Lower lobe of right lung (tissue), 2 donors: ENCODE results near the gene SYT5. TPM values are rescaled to one million over a fixed set of nuclear protein-coding genes. Genes with fewer than 3 reads are reported as not detected.
A peak's percentile ranks its signal among the peaks of the same experiment; 100 is the strongest.
"Not testable (repeated sequence)": the region's sequence is repeated elsewhere in the genome, so short reads cannot be mapped to it uniquely, and the experiment has no call there.

Experiments used
- ATAC-seq, 2 donors: fragments of 200-7000 bp; cut with Tn5 transposase; one replicate each; pipeline ENCODE4 v1.9.1; 2020 to 2022; ENCODE audit warnings: mild to moderate bottlenecking in 2 of 2, moderate library complexity in 2 of 2
- DNase-seq: peaks from one replicate; pipeline ENCODE4 v3.0.0-alpha.2; 2020
- H3K27ac ChIP-seq: fragments of 200-600 bp; one replicate; pipeline ENCODE4 v1.8.0; 2022
- H3K27me3 ChIP-seq: fragments of 200-600 bp; one replicate; pipeline ENCODE4 v1.8.0; 2022; ENCODE audit warnings: low read depth
- H3K36me3 ChIP-seq: fragments of 200-600 bp; one replicate; pipeline ENCODE4 v1.8.0; 2022; ENCODE audit warnings: mild to moderate bottlenecking
- H3K4me1 ChIP-seq: fragments of 200-600 bp; one replicate; pipeline ENCODE4 v1.8.0; 2022
- H3K4me3 ChIP-seq: fragments of 200-600 bp; one replicate; pipeline ENCODE4 v1.8.0; 2022; ENCODE audit warnings: mild to moderate bottlenecking
- H3K9me3 ChIP-seq: fragments of 200-600 bp; one replicate; pipeline ENCODE4 v1.8.0; 2022
- CTCF ChIP-seq: fragments of 200-600 bp; IDR thresholded peaks from one replicate; pipeline ENCODE4 v1.8.0; 2022; ENCODE audit warnings: antibody characterized with exemption, mild to moderate bottlenecking
- intact Hi-C: fragments of 100-400 bp; cut with DNase I; formaldehyde crosslinking; loops from one replicate; pipeline ENCODE4 v1.11.0; 2022
- total RNA-seq: library from RNA; stranded (reverse); fragmentation: NEBNext Ultra II Directional; extraction: Animal tissue kit (Norgen Biotek cat#: 25700); gene quantifications from one replicate; pipeline ENCODE4 v1.2.1, GENCODE V29; 2021
- donor health status: DM: no; HTN: yes; CAD: no; lungs with severe emphysema.

Gene SYT5
- total RNA-seq, 1 donor from 2014 or later, result not detected

DNA sequence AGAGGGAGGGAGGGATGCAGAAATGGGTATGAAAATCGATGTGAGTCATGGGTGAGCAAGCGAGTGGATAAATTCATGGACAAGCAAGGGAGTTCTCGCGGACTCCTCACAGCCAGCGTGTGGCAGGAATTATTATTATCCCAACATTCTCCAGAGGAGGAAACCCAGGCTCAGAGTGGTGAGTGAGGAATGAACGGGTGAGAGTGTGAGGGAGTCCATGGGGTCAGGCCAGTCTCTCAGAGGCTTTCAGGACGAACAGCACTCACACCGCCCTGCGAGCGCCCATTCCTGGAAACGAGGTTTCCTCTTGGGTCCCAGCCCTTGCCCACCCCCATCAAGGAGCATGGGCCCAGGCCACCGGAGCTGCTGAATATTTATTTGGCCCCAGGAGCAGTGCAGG lies 7.3 kb downstream of the SYT5 start:
- H3K9me3 ChIP-seq, result no peaks in the 10 kb centered on the region
- intact Hi-C loops, result no loop called here
- no peak overlapping the region for H3K4me3 ChIP-seq
- H3K27me3 ChIP-seq, result peaks cover 96% of the 10 kb centered on the region
- no peak for TF ChIP-seq CTCF
- H3K36me3 ChIP-seq, result no peaks in the 10 kb centered on the region
- ATAC-seq, result peak in 1 of 2 donors; percentile 8
- DNase-seq, result no peak
- no peak overlapping the region for H3K27ac ChIP-seq
- H3K4me1 ChIP-seq, result peaks cover 6% of the 10 kb centered on the region

- H3K9me3 ChIP-seq, H3K36me3 ChIP-seq, H3K4me1 ChIP-seq, DNase-seq, intact Hi-C loops, H3K4me3 ChIP-seq, ATAC-seq, H3K27ac ChIP-seq: not testable (repeated sequence)
- peaks cover 96% of the 10 kb centered on the region for H3K27me3 ChIP-seq
Observed at GRCh38 chr19:55172318-55172717, 7.8 kb downstream of the SYT5 start.

DNA sequence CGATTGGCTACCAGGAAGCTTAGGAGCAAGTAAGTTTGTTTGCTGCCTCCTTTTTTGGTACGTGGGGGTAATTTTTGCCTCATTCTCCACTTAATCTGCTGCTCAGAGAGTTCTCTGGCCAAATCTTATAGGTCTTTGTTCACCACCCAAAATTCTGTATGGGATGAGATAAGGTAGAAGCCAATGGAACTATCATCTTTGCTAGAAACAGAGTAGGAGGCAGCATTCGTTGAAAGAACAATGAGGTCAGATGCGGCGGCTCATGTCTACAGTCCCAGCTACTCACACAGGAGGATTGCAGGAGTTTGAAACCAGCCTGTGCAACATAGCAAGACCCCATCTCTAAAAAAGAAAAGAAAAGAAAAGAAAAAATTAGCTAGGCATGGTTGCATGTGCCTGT lies 8.6 kb downstream of the SYT5 start:
- Histone ChIP-seq H3K4me3 (no peak overlapping the region), H3K4me1 (peaks cover 14% of the 10 kb centered on the region), H3K36me3 (no peaks in the 10 kb centered on the region), H3K9me3 (no peaks in the 10 kb centered on the region), H3K27me3 (peaks cover 96% of the 10 kb centered on the region), H3K27ac (no peak overlapping the region)
- DNase-seq (no peak), ATAC-seq (no peak)
- no peak for TF ChIP-seq CTCF
- intact Hi-C loops, result no loop called here

GRCh38 chr19:55169136-55169535 lies 11.0 kb downstream of the SYT5 start:
- no peaks in the 10 kb centered on the region for H3K36me3 ChIP-seq
- peaks cover 80% of the 10 kb centered on the region for H3K27me3 ChIP-seq
- H3K27ac ChIP-seq, result no peak overlapping the region
- H3K4me3 ChIP-seq, result no peak overlapping the region
- ATAC-seq (no peak), DNase-seq (no peak)
- no peaks in the 10 kb centered on the region for H3K9me3 ChIP-seq
- H3K4me1 ChIP-seq, result peaks cover 14% of the 10 kb centered on the region
- intact Hi-C loops, result no loop called here
- TF ChIP-seq CTCF, result no peak

DNA sequence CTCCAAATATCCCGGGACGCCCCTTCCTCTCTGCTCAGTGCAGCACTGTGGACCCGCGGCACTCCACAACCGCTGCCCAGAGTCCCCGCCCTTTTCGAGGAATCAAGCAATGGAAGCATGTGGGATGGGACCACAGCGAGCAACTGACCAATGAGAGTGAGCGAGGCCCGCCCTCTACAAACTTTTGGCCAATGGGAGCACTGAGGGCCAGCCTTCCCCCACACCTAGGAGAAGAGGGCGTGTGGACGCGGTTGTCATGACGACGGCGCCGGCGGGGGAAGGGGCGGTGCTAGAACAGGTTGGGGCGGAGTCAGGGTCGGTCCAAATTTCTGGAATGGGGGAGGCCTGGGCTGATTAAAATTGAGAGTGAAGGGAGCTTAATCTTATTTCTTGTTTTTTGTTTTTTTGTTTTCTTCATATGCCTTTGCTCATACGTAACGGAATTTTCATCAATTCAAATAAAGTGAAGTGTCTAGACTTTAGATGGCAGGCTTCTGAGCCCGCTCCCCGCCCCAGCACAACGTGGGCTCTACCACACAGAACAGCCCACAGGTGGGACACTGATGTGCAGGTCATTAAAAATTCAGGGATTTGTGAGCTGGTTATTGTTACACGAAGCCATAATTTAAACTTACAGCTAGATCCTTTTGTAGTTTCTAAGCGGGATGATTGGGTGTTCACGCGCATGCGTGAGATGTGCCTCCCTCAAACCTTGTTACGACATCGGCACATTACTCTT lies 13.4 kb downstream of the SYT5 start, which contains the start of gene DNAAF3:
Gene DNAAF3 (minus strand): TSS at position 84 of the 739 bp plus-strand sequence. CDS start 200 bp downstream, outside the sequence.
- Histone ChIP-seq H3K36me3 (no peaks in the 10 kb centered on the region), H3K4me1 (peaks cover 7% of the 10 kb centered on the region), H3K4me3 (peak within 1 kb of the TSS; percentile 51), H3K9me3 (no peaks in the 10 kb centered on the region), H3K27ac (peak within 1 kb of the TSS; percentile 36), H3K27me3 (peaks cover 77% of the 10 kb centered on the region)
- no peak for TF ChIP-seq CTCF
- intact Hi-C loops, result no loop called here
- peak; percentile 98 to 99 for ATAC-seq
- DNase-seq, result peak; percentile 94

GRCh38 chr19:55165952-55166529 lies 14.0 kb downstream of the SYT5 start:
- Histone ChIP-seq H3K36me3 (no peaks in the 10 kb centered on the region), H3K27me3 (peaks cover 80% of the 10 kb centered on the region), H3K4me3 (peak overlapping the region; percentile 51), H3K27ac (peak overlapping the region; percentile 36), H3K9me3 (no peaks in the 10 kb centered on the region), H3K4me1 (peaks cover 7% of the 10 kb centered on the region)
- intact Hi-C loops, result no loop called here
- peak; percentile 77 to 79 for ATAC-seq
- DNase-seq, result no peak
- peak; percentile 35 for TF ChIP-seq CTCF
